GM21360 (cell line): ENCODE measurements around the gene ABLIM1.

Experiments used
- ATAC-seq: cut with Tn5 transposase; IDR thresholded peaks from one replicate; pipeline ENCODE4 v1.9.1; 2021; ENCODE audit warnings: mild to moderate bottlenecking, moderate library complexity; ENCODE audit not compliant: unreplicated experiment

Gene ABLIM1

GRCh38 chr10:114397651-114398145 is 260.4 kb downstream of the ABLIM1 start:
- ATAC-seq = no peak

- ATAC-seq = no peak
These were observed 261.6 kb downstream of the ABLIM1 start for GRCh38 chr10:114396464-114396863.

- no peak for ATAC-seq
These were observed 262.6 kb downstream of the ABLIM1 start for GRCh38 chr10:114395366-114396022.

GRCh38 chr10:114394531-114394930 is 263.5 kb downstream of the ABLIM1 start:
- no peak for ATAC-seq

GRCh38 chr10:114393886-114394285 is 264.2 kb downstream of the ABLIM1 start:
- no peak for ATAC-seq

GRCh38 chr10:114393482-114393881 is 264.6 kb downstream of the ABLIM1 start:
- no peak for ATAC-seq

- no peak for ATAC-seq
These were observed 265.8 kb downstream of the ABLIM1 start for GRCh38 chr10:114392112-114392835.

- ATAC-seq = no peak
These were observed 266.5 kb downstream of the ABLIM1 start for GRCh38 chr10:114391599-114391998.

- no peak for ATAC-seq
These were observed 268.6 kb downstream of the ABLIM1 start for GRCh38 chr10:114389426-114389825.

GRCh38 chr10:114388275-114388674 is 269.8 kb downstream of the ABLIM1 start:
- ATAC-seq = peak; percentile 85

- no peak for ATAC-seq
These were observed 270.3 kb downstream of the ABLIM1 start for GRCh38 chr10:114387784-114388183.

- no peak for ATAC-seq
These were observed 271.6 kb downstream of the ABLIM1 start for GRCh38 chr10:114386452-114386851.

GRCh38 chr10:114385557-114385956 is 272.5 kb downstream of the ABLIM1 start:
- ATAC-seq = no peak

- no peak for ATAC-seq
These were observed 273.5 kb downstream of the ABLIM1 start for GRCh38 chr10:114384601-114385000.

GRCh38 chr10:114384181-114384580 is 273.9 kb downstream of the ABLIM1 start:
- ATAC-seq = no peak
